GM12878 (cell line): ENCODE data around the gene TRMT10C. TPM values are rescaled to one million over a fixed set of nuclear protein-coding genes. Genes with fewer than 3 reads are reported as not detected.

Experiments
- CHD1 ChIP-seq: IDR thresholded peaks from 2 replicates; pipeline ENCODE4 v1.6.1; 2012; ENCODE audit warnings: low read depth, low read length, improper control_type of control experiment
- ETV6 ChIP-seq, 2 experiments: fragments of 450-650 bp in 1 of 2; IDR thresholded peaks in 1 of 2; conservative IDR thresholded peaks in 1 of 2; 2 replicates each; pipeline ENCODE4 v1.6.1; 2014; ENCODE audit warnings: antibody characterized with exemption in 1 of 2, borderline replicate concordance in 1 of 2, low read depth in 1 of 2, mild to moderate bottlenecking in 1 of 2, moderate library complexity in 1 of 2
- HCFC1 ChIP-seq: fragments of 150-350 bp; IDR thresholded peaks from 2 replicates; pipeline ENCODE4 v1.6.1; 2014; ENCODE audit warnings: low read length
- IRF4 ChIP-seq: IDR thresholded peaks from 2 replicates; pipeline ENCODE4 v1.6.1; 2011; ENCODE audit warnings: low read depth, low read length
- MTA3 ChIP-seq: IDR thresholded peaks from 2 replicates; pipeline ENCODE4 v1.6.1; 2012; ENCODE audit warnings: low read length, inconsistent platforms, borderline replicate concordance
- NR2C2 ChIP-seq: IDR thresholded peaks from 2 replicates; pipeline ENCODE4 v1.6.1; 2011; ENCODE audit warnings: borderline replicate concordance, low read depth; ENCODE audit not compliant: control insufficient read depth, insufficient read length
- NRF1 ChIP-seq: conservative IDR thresholded peaks from 2 replicates; pipeline ENCODE4 v1.6.1; 2011; ENCODE audit warnings: mild to moderate bottlenecking, low read depth, low read length, improper control_type of control experiment
- RELA ChIP-seq: fragments of 450-650 bp; IDR thresholded peaks from 2 replicates; pipeline ENCODE4 v1.8.0; 2014; ENCODE audit warnings: borderline replicate concordance; ENCODE audit not compliant: partially characterized antibody
- SMAD5 ChIP-seq: IDR thresholded peaks from 2 replicates; pipeline ENCODE4 v1.6.1; 2016; ENCODE audit warnings: antibody characterized with exemption, low read depth
- SMARCA5 ChIP-seq: fragments of 450-650 bp; IDR thresholded peaks from 2 replicates; pipeline ENCODE4 v1.6.1; 2017; ENCODE audit warnings: mild to moderate bottlenecking
- SMC3 ChIP-seq: IDR thresholded peaks from 2 replicates; pipeline ENCODE4 v1.6.1; 2011; ENCODE audit warnings: low read length, improper control_type of control experiment, borderline replicate concordance
- SUZ12 ChIP-seq: fragments of 200-600 bp; sonication (generic); IDR thresholded peaks from one replicate; pipeline ENCODE4 v1.6.1; 2018; ENCODE audit warnings: antibody characterized with exemption, mild to moderate bottlenecking; ENCODE audit not compliant: unreplicated experiment
- TARDBP ChIP-seq: IDR thresholded peaks from 2 replicates; pipeline ENCODE4 v1.6.1; 2016; ENCODE audit warnings: borderline replicate concordance
- TCF7 ChIP-seq: IDR thresholded peaks from 2 replicates; pipeline ENCODE4 v1.6.1; 2014; ENCODE audit warnings: antibody characterized with exemption, borderline replicate concordance
- ZNF24 ChIP-seq: fragments of 450-650 bp; IDR thresholded peaks from 2 replicates; pipeline ENCODE4 v1.6.1; 2017; ENCODE audit warnings: antibody characterized with exemption, mild to moderate bottlenecking
- ZNF622 ChIP-seq: fragments of 450-650 bp; IDR thresholded peaks from 2 replicates; pipeline ENCODE4 v1.6.1; 2017; ENCODE audit warnings: mild to moderate bottlenecking, inconsistent platforms
- ZSCAN29 ChIP-seq: fragments of 450-650 bp; IDR thresholded peaks from 2 replicates; pipeline ENCODE4 v1.6.1; 2017; ENCODE audit warnings: mild to moderate bottlenecking, moderate library complexity
- polyA plus RNA-seq, 11 experiments: library from polyadenylated mRNA; depleted of rRNA in 4 of 11; unstranded in 6 of 11; stranded (reverse) in 5 of 11; fragments of >200 nt; fragmentation: Nextera tagmentation in 4 of 11; fragmentation: Illumina TruSeq in 1 of 11; extraction: Ambion mirVana in 4 of 11; extraction: Trizol in 1 of 11; gene quantifications; 1 replicate in 1 of 11; 2 replicates in 10 of 11; pipeline versions ENCODE4 v1.2.1 to v1.2.3, GENCODE V29; 2011 to 2016; ENCODE audit warnings: inconsistent platforms in 2 of 11, missing spikeins in 2 of 11, low read depth in 1 of 11
- total RNA-seq, 4 experiments: library from RNA; depleted of rRNA in 3 of 4; stranded (reverse); fragments of >200 nt in 3 of 4; fragmentation: Illumina TruSeq in 1 of 4; extraction: Trizol in 1 of 4; gene quantifications; 2 replicates each; pipeline versions ENCODE4 v1.2.1 to v1.2.3, GENCODE V29; 2013 to 2021
- TF ChIP-seq, protein P1 (sequence below): fragments of 450-650 bp; IDR thresholded peaks from 2 replicates; pipeline ENCODE4 v1.6.1; 2014; ENCODE audit warnings: mild to moderate bottlenecking
- TF ChIP-seq, protein P2 (sequence below): IDR thresholded peaks from 2 replicates; pipeline ENCODE4 v1.6.1; 2012; ENCODE audit warnings: mild to moderate bottlenecking, low read depth, low read length
- TF ChIP-seq, protein P3 (sequence below), 3 experiments: IDR thresholded peaks in 2 of 3; conservative IDR thresholded peaks in 1 of 3; 2 replicates each; pipeline ENCODE4 v1.5.1; 2011; ENCODE audit warnings: low read depth in 3 of 3, low read length in 3 of 3, mild to moderate bottlenecking in 3 of 3, control low read depth in 2 of 3, moderate library complexity in 2 of 3, inconsistent platforms in 1 of 3, mixed read lengths in 1 of 3; ENCODE audit not compliant: control insufficient read depth in 2 of 3, insufficient read depth in 1 of 3; ENCODE audit errors: extremely low read depth in 1 of 3
- TF ChIP-seq, protein P4 (sequence below): fragments of 450-650 bp; formaldehyde crosslinking; IDR thresholded peaks from 2 replicates; pipeline ENCODE4 v1.4.0; 2022; ENCODE audit warnings: mild to moderate bottlenecking, moderate library complexity

Gene TRMT10C
- total and polyA plus RNA-seq, 10 of the 15 experiments (the other 5 are each of a cell fraction or from before 2014, with no cell fraction given), result 33.0 to 82.1 (median 47.1) TPM

DNA sequence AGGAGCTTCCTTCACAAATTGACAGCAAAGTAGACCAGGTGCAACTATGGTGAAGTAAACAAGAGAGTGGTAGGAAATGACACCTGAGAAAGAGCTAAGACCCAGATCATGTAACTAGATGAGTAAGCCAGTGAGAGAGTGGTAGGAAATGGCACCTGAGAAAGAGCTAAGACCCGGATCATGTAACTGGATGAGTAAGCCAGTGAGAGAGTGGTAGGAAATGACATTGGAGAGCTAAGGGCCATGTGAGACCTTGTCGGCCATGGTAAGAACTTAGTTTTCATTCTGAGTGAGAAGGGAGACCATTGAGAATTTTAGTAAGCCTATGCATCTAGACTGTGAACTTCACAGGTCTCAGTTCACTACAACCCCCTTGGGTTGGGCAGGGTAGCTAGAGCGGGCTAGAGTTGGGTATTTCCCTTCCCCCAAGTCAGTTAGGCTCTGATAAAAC lies 43.2 kb upstream of the TRMT10C start (continued):
- TF ChIP-seq, protein P1, sequence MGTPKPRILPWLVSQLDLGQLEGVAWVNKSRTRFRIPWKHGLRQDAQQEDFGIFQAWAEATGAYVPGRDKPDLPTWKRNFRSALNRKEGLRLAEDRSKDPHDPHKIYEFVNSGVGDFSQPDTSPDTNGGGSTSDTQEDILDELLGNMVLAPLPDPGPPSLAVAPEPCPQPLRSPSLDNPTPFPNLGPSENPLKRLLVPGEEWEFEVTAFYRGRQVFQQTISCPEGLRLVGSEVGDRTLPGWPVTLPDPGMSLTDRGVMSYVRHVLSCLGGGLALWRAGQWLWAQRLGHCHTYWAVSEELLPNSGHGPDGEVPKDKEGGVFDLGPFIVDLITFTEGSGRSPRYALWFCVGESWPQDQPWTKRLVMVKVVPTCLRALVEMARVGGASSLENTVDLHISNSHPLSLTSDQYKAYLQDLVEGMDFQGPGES, result no peak
- no peak for TF ChIP-seq SUZ12
- TF ChIP-seq ZSCAN29, result no peak
- TF ChIP-seq, protein P2, sequence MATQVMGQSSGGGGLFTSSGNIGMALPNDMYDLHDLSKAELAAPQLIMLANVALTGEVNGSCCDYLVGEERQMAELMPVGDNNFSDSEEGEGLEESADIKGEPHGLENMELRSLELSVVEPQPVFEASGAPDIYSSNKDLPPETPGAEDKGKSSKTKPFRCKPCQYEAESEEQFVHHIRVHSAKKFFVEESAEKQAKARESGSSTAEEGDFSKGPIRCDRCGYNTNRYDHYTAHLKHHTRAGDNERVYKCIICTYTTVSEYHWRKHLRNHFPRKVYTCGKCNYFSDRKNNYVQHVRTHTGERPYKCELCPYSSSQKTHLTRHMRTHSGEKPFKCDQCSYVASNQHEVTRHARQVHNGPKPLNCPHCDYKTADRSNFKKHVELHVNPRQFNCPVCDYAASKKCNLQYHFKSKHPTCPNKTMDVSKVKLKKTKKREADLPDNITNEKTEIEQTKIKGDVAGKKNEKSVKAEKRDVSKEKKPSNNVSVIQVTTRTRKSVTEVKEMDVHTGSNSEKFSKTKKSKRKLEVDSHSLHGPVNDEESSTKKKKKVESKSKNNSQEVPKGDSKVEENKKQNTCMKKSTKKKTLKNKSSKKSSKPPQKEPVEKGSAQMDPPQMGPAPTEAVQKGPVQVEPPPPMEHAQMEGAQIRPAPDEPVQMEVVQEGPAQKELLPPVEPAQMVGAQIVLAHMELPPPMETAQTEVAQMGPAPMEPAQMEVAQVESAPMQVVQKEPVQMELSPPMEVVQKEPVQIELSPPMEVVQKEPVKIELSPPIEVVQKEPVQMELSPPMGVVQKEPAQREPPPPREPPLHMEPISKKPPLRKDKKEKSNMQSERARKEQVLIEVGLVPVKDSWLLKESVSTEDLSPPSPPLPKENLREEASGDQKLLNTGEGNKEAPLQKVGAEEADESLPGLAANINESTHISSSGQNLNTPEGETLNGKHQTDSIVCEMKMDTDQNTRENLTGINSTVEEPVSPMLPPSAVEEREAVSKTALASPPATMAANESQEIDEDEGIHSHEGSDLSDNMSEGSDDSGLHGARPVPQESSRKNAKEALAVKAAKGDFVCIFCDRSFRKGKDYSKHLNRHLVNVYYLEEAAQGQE, result 0 out of 2 replicates have a peak, but pooled peaks have one; percentile 26
- TF ChIP-seq SMC3, result no peak
- no peak for TF ChIP-seq NR2C2
- no peak for TF ChIP-seq TARDBP
- TF ChIP-seq IRF4, result peak; percentile 96
- TF ChIP-seq ZNF24, result no peak
- 0 out of 2 replicates have a peak, but pooled peaks have one; percentile 36 for TF ChIP-seq TCF7
- TF ChIP-seq, protein P3, sequence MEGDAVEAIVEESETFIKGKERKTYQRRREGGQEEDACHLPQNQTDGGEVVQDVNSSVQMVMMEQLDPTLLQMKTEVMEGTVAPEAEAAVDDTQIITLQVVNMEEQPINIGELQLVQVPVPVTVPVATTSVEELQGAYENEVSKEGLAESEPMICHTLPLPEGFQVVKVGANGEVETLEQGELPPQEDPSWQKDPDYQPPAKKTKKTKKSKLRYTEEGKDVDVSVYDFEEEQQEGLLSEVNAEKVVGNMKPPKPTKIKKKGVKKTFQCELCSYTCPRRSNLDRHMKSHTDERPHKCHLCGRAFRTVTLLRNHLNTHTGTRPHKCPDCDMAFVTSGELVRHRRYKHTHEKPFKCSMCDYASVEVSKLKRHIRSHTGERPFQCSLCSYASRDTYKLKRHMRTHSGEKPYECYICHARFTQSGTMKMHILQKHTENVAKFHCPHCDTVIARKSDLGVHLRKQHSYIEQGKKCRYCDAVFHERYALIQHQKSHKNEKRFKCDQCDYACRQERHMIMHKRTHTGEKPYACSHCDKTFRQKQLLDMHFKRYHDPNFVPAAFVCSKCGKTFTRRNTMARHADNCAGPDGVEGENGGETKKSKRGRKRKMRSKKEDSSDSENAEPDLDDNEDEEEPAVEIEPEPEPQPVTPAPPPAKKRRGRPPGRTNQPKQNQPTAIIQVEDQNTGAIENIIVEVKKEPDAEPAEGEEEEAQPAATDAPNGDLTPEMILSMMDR (IDR thresholded peaks at IDR 0.05 in 2 of 3, conservative IDR thresholded peaks at IDR 0.05 in 1 of 3; ENCODE audit: control insufficient read depth in 2 of 3, extremely low read depth in 1 of 3, insufficient read depth in 1 of 3, low read depth in 3 of 3, low read length in 3 of 3), result no peak
- TF ChIP-seq MTA3, result peak; percentile 90
- no peak for TF ChIP-seq NRF1
- TF ChIP-seq CHD1, result no peak
- TF ChIP-seq ETV6 (conservative IDR thresholded peaks at IDR 0.05 in 1 of 2, IDR thresholded peaks at IDR 0.05 in 1 of 2; ENCODE audit: borderline replicate concordance in 1 of 2, low read depth in 1 of 2), result peak in 1 of 2 experiments; percentile 100; a peak in 2 of 4 replicates
- TF ChIP-seq HCFC1, result no peak
- TF ChIP-seq SMAD5, result no peak
- TF ChIP-seq SMARCA5, result no peak
- TF ChIP-seq RELA, result no peak
- TF ChIP-seq, protein P4, sequence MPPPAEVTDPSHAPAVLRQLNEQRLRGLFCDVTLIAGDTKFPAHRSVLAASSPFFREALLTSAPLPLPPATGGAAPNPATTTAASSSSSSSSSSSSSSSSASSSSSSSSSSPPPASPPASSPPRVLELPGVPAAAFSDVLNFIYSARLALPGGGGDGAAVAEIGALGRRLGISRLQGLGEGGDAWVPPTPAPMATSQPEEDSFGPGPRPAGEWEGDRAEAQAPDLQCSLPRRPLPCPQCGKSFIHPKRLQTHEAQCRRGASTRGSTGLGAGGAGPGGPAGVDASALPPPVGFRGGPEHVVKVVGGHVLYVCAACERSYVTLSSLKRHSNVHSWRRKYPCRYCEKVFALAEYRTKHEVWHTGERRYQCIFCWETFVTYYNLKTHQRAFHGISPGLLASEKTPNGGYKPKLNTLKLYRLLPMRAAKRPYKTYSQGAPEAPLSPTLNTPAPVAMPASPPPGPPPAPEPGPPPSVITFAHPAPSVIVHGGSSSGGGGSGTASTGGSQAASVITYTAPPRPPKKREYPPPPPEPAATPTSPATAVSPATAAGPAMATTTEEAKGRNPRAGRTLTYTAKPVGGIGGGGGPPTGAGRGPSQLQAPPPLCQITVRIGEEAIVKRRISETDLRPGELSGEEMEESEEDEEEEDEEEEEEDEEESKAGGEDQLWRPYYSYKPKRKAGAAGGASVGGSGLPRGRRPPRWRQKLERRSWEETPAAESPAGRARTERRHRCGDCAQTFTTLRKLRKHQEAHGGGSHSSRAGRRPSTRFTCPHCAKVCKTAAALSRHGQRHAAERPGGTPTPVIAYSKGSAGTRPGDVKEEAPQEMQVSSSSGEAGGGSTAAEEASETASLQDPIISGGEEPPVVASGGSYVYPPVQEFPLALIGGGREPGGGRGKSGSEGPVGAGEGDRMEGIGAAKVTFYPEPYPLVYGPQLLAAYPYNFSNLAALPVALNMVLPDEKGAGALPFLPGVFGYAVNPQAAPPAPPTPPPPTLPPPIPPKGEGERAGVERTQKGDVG (CRISPR knock-in tag), result no peak
- no peak for TF ChIP-seq ZNF622
